Esophagus muscularis mucosa (tissue), 4 donors: ENCODE results near the gene GARRE1. TPM values are rescaled to one million over a fixed set of nuclear protein-coding genes. Genes with fewer than 3 reads are reported as not detected.

Source experiments
- DNase-seq: peaks from one replicate; pipeline ENCODE4 v3.0.0-alpha.2; 2017; ENCODE audit errors: extremely low spot score
- H3K27ac ChIP-seq, 4 donors: fragments of 200-600 bp; sonication (generic); replicated peaks in 1 of 4; 1 replicate in 3 of 4; 2 replicates in 1 of 4; pipeline ENCODE4 v1.5.1; 2016 to 2019; ENCODE audit warnings: mild to moderate bottlenecking in 1 of 4
- H3K27me3 ChIP-seq, 4 donors: fragments of 200-600 bp; sonication (generic); one replicate each; pipeline versions ENCODE4 v1.5.1 to v1.6.0; 2016 to 2019
- H3K36me3 ChIP-seq, 4 donors: fragments of 200-600 bp; sonication (generic); one replicate each; pipeline ENCODE4 v1.5.1; 2016 to 2019
- H3K4me1 ChIP-seq, 4 donors: fragments of 200-600 bp; sonication (generic); one replicate each; pipeline ENCODE4 v1.5.1; 2016 to 2019
- H3K4me3 ChIP-seq, 4 donors: fragments of 200-600 bp; sonication (generic); 1 replicate in 2 of 4; 2 replicates in 2 of 4; pipeline ENCODE4 v1.5.1; 2016 to 2019; ENCODE audit warnings: mild to moderate bottlenecking in 4 of 4, moderate library complexity in 1 of 4
- H3K9me3 ChIP-seq, 4 donors: fragments of 200-600 bp; sonication (generic); 1 replicate in 3 of 4; 2 replicates in 1 of 4; pipeline ENCODE4 v1.5.1; 2016 to 2019
- CTCF ChIP-seq, 3 experiments: fragments of 200-600 bp in 2 of 3; fragments of 450-650 bp in 1 of 3; sonication (generic) in 2 of 3; IDR thresholded peaks; one replicate each; pipeline ENCODE4 v1.5.1; 2017 to 2019; ENCODE audit warnings: antibody characterized with exemption in 3 of 3, mild to moderate bottlenecking in 2 of 3, moderate library complexity in 1 of 3
- EP300 ChIP-seq: sonication (generic); formaldehyde crosslinking; IDR thresholded peaks from one replicate; pipeline ENCODE4 v1.6.1; 2017; ENCODE audit warnings: antibody characterized with exemption
- POLR2A ChIP-seq: fragments of 450-650 bp; IDR thresholded peaks from one replicate; pipeline ENCODE4 v1.6.1; 2017; ENCODE audit warnings: antibody characterized with exemption, moderate library complexity, mild to moderate bottlenecking, low read depth
- POLR2AphosphoS5 ChIP-seq, 2 donors: sonication (generic); formaldehyde crosslinking; IDR thresholded peaks; one replicate each; pipeline ENCODE4 v1.6.1; 2017; ENCODE audit warnings: antibody characterized with exemption in 2 of 2
- WGBS: methylation state at CpG from one replicate; pipeline ENCODE4 v1.1.5; 2018; 5-methylcytosine and 5-hydroxymethylcytosine counted together
- intact Hi-C: fragments of 100-400 bp; cut with DNase I; formaldehyde crosslinking; loops from one replicate; pipeline ENCODE4 v1.15.1; 2023
- total RNA-seq, 4 donors: library from RNA; depleted of rRNA; stranded (reverse); fragments of >200 nt; gene quantifications; one replicate each; pipeline versions ENCODE4 v1.1.0 to v1.2.1, GENCODE V29; 2016

The GARRE1 gene
- total RNA-seq, 4 donors from 2014 or later, result 11.2 to 31.0 (median 20.8) TPM

GRCh38 chr19:34284505-34284904 lies 30.2 kb downstream of the GARRE1 start:
- peaks cover 0 to 14% (median 5%) of the 10 kb centered on the region in 4 donors for H3K4me1 ChIP-seq
- no peak overlapping the region for H3K4me3 ChIP-seq
- H3K9me3 ChIP-seq, result no peaks in the 10 kb centered on the region
- no peak for DNase-seq
- TF ChIP-seq POLR2A, result no peak
- TF ChIP-seq EP300, result no peak
- no peak for TF ChIP-seq CTCF (IDR thresholded peaks at IDR 0.05)
- no peak for TF ChIP-seq POLR2AphosphoS5 (IDR thresholded peaks at IDR 0.05)
- H3K36me3 ChIP-seq, result peaks cover 0 to 10% (median 6%) of the 10 kb centered on the region in 4 donors
- no peaks in the 10 kb centered on the region for H3K27me3 ChIP-seq
- intact Hi-C loops, result no loop called here
- H3K27ac ChIP-seq, result no peak overlapping the region
- 90% methylated on average over 2 of the region's 2 CpGs for WGBS

- Histone ChIP-seq H3K4me3 (no peak overlapping the region), H3K36me3 (peaks cover 0 to 8% (median 4%) of the 10 kb centered on the region in 4 donors), H3K4me1 (peaks cover 0 to 9% (median 2%) of the 10 kb centered on the region in 4 donors), H3K9me3 (peaks cover 0 to 4% (median 0%) of the 10 kb centered on the region in 4 donors), H3K27ac (no peak overlapping the region), H3K27me3 (no peaks in the 10 kb centered on the region)
- TF ChIP-seq EP300 (no peak), CTCF (IDR thresholded peaks at IDR 0.05) (no peak), POLR2A (no peak), POLR2AphosphoS5 (IDR thresholded peaks at IDR 0.05) (no peak)
- DNase-seq, result no peak
- intact Hi-C loops, result no loop called here
- WGBS, result 92% methylated on average over 3 of the region's 3 CpGs
Observed at GRCh38 chr19:34287662-34288140, 33.3 kb downstream of the GARRE1 start.

- Histone ChIP-seq H3K27ac (no peak overlapping the region), H3K27me3 (no peaks in the 10 kb centered on the region), H3K4me1 (peaks cover 0 to 2% (median 0%) of the 10 kb centered on the region in 4 donors), H3K4me3 (no peak overlapping the region), H3K9me3 (peaks cover 0 to 4% (median 0%) of the 10 kb centered on the region in 4 donors), H3K36me3 (peaks cover 0 to 8% (median 4%) of the 10 kb centered on the region in 4 donors)
- intact Hi-C loops, result no loop called here
- 94% methylated on average over 3 of the region's 4 CpGs for WGBS
- DNase-seq, result no peak
- TF ChIP-seq CTCF (IDR thresholded peaks at IDR 0.05) (no peak), POLR2AphosphoS5 (IDR thresholded peaks at IDR 0.05) (no peak), POLR2A (no peak), EP300 (no peak)
Observed at GRCh38 chr19:34288381-34288780, 34.0 kb downstream of the GARRE1 start.

- no peak for TF ChIP-seq POLR2A
- no peak for TF ChIP-seq EP300
- intact Hi-C loops, result no loop called here
- 90% methylated on average over 2 of the region's 2 CpGs for WGBS
- peaks cover 0 to 5% (median 2%) of the 10 kb centered on the region in 4 donors for H3K36me3 ChIP-seq
- H3K4me3 ChIP-seq, result no peak overlapping the region
- no peak overlapping the region for H3K27ac ChIP-seq
- H3K9me3 ChIP-seq, result peaks cover 0 to 4% (median 0%) of the 10 kb centered on the region in 4 donors
- H3K27me3 ChIP-seq, result no peaks in the 10 kb centered on the region
- DNase-seq, result no peak
- H3K4me1 ChIP-seq, result no peaks in the 10 kb centered on the region
Observed at GRCh38 chr19:34291235-34291634, 36.9 kb downstream of the GARRE1 start.

GRCh38 chr19:34295103-34295502 lies 40.7 kb downstream of the GARRE1 start:
- H3K4me1 ChIP-seq, result no peaks in the 10 kb centered on the region
- H3K36me3 ChIP-seq, result peaks cover 0 to 17% (median 8%) of the 10 kb centered on the region in 4 donors
- intact Hi-C loops, result no loop called here
- no peak for DNase-seq
- no peaks in the 10 kb centered on the region for H3K27me3 ChIP-seq
- no peak overlapping the region for H3K4me3 ChIP-seq
- peaks cover 0 to 4% (median 0%) of the 10 kb centered on the region in 4 donors for H3K9me3 ChIP-seq
- no peak for TF ChIP-seq POLR2A
- TF ChIP-seq EP300, result no peak
- no peak for TF ChIP-seq CTCF (IDR thresholded peaks at IDR 0.05)
- no peak for TF ChIP-seq POLR2AphosphoS5 (IDR thresholded peaks at IDR 0.05)
- no peak overlapping the region for H3K27ac ChIP-seq
